Neutrophil (primary cell): ENCODE measurements around the gene SKIDA1.

Experiments
- H3K27ac ChIP-seq: fragments of 200-600 bp; sonication (generic); 2 replicates; pipeline ENCODE4 v1.5.1; 2016; ENCODE audit warnings: mild to moderate bottlenecking, moderate library complexity
- H3K27me3 ChIP-seq: fragments of 200-600 bp; sonication (generic); 2 replicates; pipeline ENCODE4 v1.6.0; 2016; ENCODE audit warnings: mild to moderate bottlenecking
- H3K36me3 ChIP-seq: fragments of 200-600 bp; sonication (generic); 2 replicates; pipeline ENCODE4 v1.5.1; 2017
- H3K4me1 ChIP-seq, 2 experiments: fragments of 200-600 bp in 1 of 2; sonication (generic) in 1 of 2; 1 replicate in 1 of 2; 2 replicates in 1 of 2; pipeline versions ENCODE4 v1.5.1 to v1.6.1; 2013 to 2016; ENCODE audit warnings: low read depth in 1 of 2, low read length in 1 of 2, mild to moderate bottlenecking in 1 of 2, moderate library complexity in 1 of 2; ENCODE audit not compliant: control insufficient read depth in 1 of 2, insufficient read depth in 1 of 2
- H3K4me3 ChIP-seq, 2 experiments: fragments of 200-600 bp in 1 of 2; sonication (generic) in 1 of 2; 1 replicate in 1 of 2; 2 replicates in 1 of 2; pipeline ENCODE4 v1.5.1; 2013 to 2016; ENCODE audit warnings: low read depth in 1 of 2, low read length in 1 of 2, mild to moderate bottlenecking in 1 of 2, moderate library complexity in 1 of 2
- H3K9me3 ChIP-seq: fragments of 200-600 bp; sonication (generic); 2 replicates; pipeline ENCODE4 v1.5.1; 2016
- CTCF ChIP-seq: fragments of 200-600 bp; sonication (generic); IDR thresholded peaks from 2 replicates; pipeline ENCODE4 v1.5.1; 2016; ENCODE audit warnings: antibody characterized with exemption

The SKIDA1 gene

GRCh38 chr10:21503542-21503941 is 21.9 kb downstream of the SKIDA1 start:
- no peaks in the 10 kb centered on the region for H3K36me3 ChIP-seq
- peaks cover 28 to 31% of the 10 kb centered on the region in 2 experiments for H3K4me1 ChIP-seq
- H3K9me3 ChIP-seq = no peaks in the 10 kb centered on the region
- no peak overlapping the region for H3K4me3 ChIP-seq
- no peak for TF ChIP-seq CTCF
- H3K27ac ChIP-seq = no peak overlapping the region
- peaks cover 47% of the 10 kb centered on the region for H3K27me3 ChIP-seq

GRCh38 chr10:21502348-21502740 is 23.1 kb downstream of the SKIDA1 start:
- no peaks in the 10 kb centered on the region for H3K36me3 ChIP-seq
- H3K27me3 ChIP-seq = peaks cover 59% of the 10 kb centered on the region
- no peak for TF ChIP-seq CTCF
- no peak overlapping the region for H3K4me3 ChIP-seq
- no peak overlapping the region for H3K27ac ChIP-seq
- peaks cover 27 to 35% of the 10 kb centered on the region in 2 experiments for H3K4me1 ChIP-seq
- no peaks in the 10 kb centered on the region for H3K9me3 ChIP-seq

GRCh38 chr10:21501731-21502347 is 23.6 kb downstream of the SKIDA1 start:
- H3K27me3 ChIP-seq = peaks cover 64% of the 10 kb centered on the region
- H3K4me3 ChIP-seq = no peak overlapping the region
- no peak overlapping the region for H3K27ac ChIP-seq
- H3K36me3 ChIP-seq = no peaks in the 10 kb centered on the region
- H3K9me3 ChIP-seq = no peaks in the 10 kb centered on the region
- peaks cover 30 to 35% of the 10 kb centered on the region in 2 experiments for H3K4me1 ChIP-seq
- no peak for TF ChIP-seq CTCF

- Histone ChIP-seq H3K4me3 (no peak overlapping the region), H3K27me3 (peaks cover 71% of the 10 kb centered on the region), H3K9me3 (no peaks in the 10 kb centered on the region), H3K4me1 (peaks cover 30 to 35% of the 10 kb centered on the region in 2 experiments), H3K36me3 (no peaks in the 10 kb centered on the region), H3K27ac (no peak overlapping the region)
- TF ChIP-seq CTCF = no peak
These were observed 24.4 kb downstream of the SKIDA1 start for GRCh38 chr10:21501091-21501490.

GRCh38 chr10:21500578-21500910 is 24.9 kb downstream of the SKIDA1 start:
- Histone ChIP-seq H3K4me3 (peak overlapping the region in 1 of 2 experiments; percentile 21), H3K36me3 (no peaks in the 10 kb centered on the region), H3K4me1 (peaks cover 30 to 35% of the 10 kb centered on the region in 2 experiments), H3K27me3 (peaks cover 77% of the 10 kb centered on the region), H3K27ac (no peak overlapping the region), H3K9me3 (no peaks in the 10 kb centered on the region)
- no peak for TF ChIP-seq CTCF
